LNCAP (cell line): ENCODE results near the gene CDH22.

Experiments
- TF ChIP-seq, protein P1 (sequence below): fragments of 450-650 bp; IDR thresholded peaks from 2 replicates; pipeline ENCODE4 v1.5.1; 2017; ENCODE audit warnings: mild to moderate bottlenecking

Gene CDH22

GRCh38 chr20:46131396-46131795 lies 176.9 kb downstream of the CDH22 start:
- TF ChIP-seq, protein P1, sequence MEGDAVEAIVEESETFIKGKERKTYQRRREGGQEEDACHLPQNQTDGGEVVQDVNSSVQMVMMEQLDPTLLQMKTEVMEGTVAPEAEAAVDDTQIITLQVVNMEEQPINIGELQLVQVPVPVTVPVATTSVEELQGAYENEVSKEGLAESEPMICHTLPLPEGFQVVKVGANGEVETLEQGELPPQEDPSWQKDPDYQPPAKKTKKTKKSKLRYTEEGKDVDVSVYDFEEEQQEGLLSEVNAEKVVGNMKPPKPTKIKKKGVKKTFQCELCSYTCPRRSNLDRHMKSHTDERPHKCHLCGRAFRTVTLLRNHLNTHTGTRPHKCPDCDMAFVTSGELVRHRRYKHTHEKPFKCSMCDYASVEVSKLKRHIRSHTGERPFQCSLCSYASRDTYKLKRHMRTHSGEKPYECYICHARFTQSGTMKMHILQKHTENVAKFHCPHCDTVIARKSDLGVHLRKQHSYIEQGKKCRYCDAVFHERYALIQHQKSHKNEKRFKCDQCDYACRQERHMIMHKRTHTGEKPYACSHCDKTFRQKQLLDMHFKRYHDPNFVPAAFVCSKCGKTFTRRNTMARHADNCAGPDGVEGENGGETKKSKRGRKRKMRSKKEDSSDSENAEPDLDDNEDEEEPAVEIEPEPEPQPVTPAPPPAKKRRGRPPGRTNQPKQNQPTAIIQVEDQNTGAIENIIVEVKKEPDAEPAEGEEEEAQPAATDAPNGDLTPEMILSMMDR = no peak

DNA sequence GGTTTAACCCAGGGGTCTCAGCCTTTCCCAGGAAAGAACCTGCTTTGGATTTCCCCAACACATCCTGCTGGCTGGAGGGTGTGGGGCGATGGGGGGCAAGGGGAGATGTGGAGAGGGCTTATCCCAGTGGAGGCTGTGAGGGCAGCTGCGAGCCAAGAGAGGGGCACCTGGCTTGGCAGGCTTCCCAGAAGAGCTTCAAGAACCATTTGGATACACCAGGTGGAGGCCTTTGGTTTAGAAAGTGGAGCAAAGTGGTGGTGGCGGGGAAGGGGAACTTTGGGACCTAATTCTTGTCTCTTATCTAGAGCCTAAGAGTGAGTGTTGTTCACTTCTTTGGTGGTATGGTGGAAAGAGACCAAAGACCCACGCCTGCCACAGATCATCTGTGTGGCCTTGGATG lies 177.8 kb downstream of the CDH22 start:
- TF ChIP-seq, protein P1 = no peak

GRCh38 chr20:46129955-46130481 lies 178.3 kb downstream of the CDH22 start:
- TF ChIP-seq, protein P1 = no peak

DNA sequence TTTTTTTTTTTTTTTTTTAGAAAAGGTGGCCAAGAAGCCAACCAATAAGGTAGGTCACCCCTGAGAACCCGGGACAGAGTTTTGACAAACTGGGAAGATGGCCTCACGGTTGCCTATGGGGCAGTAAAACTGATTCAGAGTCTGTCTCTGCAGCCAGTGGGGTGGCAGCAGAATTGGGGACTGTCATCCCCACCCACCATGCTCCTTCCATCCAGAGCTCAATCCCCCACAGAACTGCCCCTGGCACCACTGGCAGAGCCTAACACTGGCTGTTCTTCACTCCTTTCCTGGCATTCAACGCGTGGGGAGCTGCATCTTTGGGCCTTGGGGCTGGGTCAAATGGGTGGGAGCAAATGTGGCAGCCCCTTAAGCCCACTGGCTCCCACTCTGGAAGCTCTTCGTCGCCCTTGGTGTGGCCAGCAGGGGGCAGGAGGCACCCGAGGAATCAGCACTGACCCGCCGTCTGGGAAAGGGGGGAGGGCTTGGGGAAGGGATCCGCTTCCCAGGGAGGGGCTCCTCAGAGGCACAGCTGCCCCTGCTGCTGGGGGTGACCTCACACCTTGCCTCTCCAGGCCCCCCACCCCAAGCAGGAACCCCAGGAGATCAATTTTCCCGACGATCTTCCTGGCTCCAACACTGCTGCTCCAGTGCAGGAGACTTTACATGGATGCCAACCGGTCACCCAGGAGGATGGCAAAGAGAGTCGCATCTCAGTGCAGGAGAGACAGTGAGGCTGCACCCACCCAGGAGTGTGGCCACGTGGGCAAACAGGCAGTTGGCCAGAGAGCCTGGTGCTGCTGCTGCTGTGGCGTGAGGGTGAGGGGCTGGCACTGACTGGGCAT lies 179.8 kb downstream of the CDH22 start:
- TF ChIP-seq, protein P1 = peak; percentile 81

GRCh38 chr20:46127396-46128010 lies 180.8 kb downstream of the CDH22 start:
- TF ChIP-seq, protein P1 = no peak

- TF ChIP-seq, protein P1 = no peak
These were observed 181.8 kb downstream of the CDH22 start for GRCh38 chr20:46126440-46127056.
